ENCODE results near the gene CHST8. TPM values are rescaled to one million over a fixed set of nuclear protein-coding genes. Genes with fewer than 3 reads are reported as not detected.

Gene CHST8
- total RNA-seq, 1 donor from 2014 or later, result not detected

DNA sequence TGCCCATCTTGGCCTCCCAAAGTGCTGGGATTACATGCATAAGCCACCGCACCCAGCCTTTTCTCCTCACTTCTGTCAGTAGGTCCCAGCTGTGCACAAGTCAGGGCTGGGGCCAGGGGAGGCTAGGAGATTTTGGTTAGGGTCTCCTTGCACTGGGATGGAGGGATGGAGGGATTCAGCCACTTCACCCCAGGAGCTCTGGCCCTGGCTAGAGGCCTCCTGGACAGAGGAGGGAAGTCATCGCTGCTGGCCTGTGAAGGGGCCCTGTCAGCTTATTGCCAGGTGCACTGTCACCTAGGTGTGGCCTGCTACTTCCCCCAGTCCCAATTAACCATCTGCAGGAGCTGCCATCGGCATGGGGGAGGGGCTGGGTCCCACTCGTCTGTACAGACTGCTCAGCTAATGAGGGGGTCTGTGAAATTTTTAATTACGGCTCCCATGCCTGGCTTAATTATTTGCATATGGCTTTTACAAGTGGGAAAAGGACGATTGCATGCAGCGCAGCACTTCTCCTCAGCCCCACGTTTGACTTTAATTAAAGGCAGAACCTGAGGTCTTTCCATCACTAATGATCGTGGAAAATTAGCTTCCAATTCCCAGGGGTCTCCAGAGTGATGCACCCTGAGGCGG is 52.4 kb downstream of the CHST8 start:
- Histone ChIP-seq H3K4me3 (ENCODE audit: low read depth, low read length) (no peak overlapping the region), H3K36me3 (ENCODE audit: control insufficient read depth, insufficient read depth, low read length) (no peaks in the 10 kb centered on the region), H3K27me3 (ENCODE audit: control insufficient read depth, insufficient read depth, low read length) (no peaks in the 10 kb centered on the region)
- TF ChIP-seq CTCF (IDR thresholded peaks at IDR 0.05; ENCODE audit: insufficient read depth, low read length, poor library complexity, severe bottlenecking), result no peak
- no peak for DNase-seq (ENCODE audit: low read depth)

GRCh38 chr19:33674626-33675367 is 53.0 kb downstream of the CHST8 start:
- Histone ChIP-seq H3K27me3 (ENCODE audit: control insufficient read depth, insufficient read depth, low read length) (no peaks in the 10 kb centered on the region), H3K4me3 (ENCODE audit: low read depth, low read length) (no peak overlapping the region), H3K36me3 (ENCODE audit: control insufficient read depth, insufficient read depth, low read length) (no peaks in the 10 kb centered on the region)
- DNase-seq (ENCODE audit: low read depth), result no peak
- TF ChIP-seq CTCF (IDR thresholded peaks at IDR 0.05; ENCODE audit: insufficient read depth, low read length, poor library complexity, severe bottlenecking), result no peak

DNA sequence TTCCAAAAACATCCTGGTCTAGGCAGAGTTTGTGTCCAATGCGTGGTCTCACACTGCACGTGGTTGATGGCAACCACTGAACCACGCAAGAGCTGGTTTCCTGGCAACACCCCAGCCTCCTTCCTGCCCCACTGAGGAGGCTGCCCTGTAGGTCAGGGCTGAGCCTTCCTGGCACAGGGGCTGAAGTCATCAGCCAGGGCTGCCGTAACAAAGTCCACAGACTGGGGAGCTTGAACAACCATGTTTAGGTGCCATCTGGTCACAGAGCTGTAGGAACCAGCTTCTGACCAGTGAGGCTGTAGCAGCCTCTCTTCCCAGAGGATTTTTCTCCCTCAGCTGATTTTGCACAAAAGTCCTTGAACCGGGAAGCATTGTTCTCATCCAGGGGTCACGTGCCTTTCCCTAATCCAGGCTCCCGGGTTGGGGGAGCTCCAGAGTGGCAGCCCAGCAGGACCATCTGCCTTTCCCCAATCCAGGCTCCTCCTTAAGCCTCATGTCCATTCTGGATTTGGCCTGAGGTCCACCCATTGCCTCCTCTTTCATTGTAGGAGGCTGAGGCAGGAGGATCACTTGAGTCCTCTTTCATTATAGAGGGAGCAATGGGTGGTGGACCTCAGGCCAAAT is 53.9 kb downstream of the CHST8 start:
- H3K36me3 ChIP-seq (ENCODE audit: control insufficient read depth, insufficient read depth, low read length), result no peaks in the 10 kb centered on the region
- no peak overlapping the region for H3K4me3 ChIP-seq (ENCODE audit: low read depth, low read length)
- TF ChIP-seq CTCF (IDR thresholded peaks at IDR 0.05; ENCODE audit: insufficient read depth, low read length, poor library complexity, severe bottlenecking), result no peak
- H3K27me3 ChIP-seq (ENCODE audit: control insufficient read depth, insufficient read depth, low read length), result no peaks in the 10 kb centered on the region
- no peak for DNase-seq (ENCODE audit: low read depth)

DNA sequence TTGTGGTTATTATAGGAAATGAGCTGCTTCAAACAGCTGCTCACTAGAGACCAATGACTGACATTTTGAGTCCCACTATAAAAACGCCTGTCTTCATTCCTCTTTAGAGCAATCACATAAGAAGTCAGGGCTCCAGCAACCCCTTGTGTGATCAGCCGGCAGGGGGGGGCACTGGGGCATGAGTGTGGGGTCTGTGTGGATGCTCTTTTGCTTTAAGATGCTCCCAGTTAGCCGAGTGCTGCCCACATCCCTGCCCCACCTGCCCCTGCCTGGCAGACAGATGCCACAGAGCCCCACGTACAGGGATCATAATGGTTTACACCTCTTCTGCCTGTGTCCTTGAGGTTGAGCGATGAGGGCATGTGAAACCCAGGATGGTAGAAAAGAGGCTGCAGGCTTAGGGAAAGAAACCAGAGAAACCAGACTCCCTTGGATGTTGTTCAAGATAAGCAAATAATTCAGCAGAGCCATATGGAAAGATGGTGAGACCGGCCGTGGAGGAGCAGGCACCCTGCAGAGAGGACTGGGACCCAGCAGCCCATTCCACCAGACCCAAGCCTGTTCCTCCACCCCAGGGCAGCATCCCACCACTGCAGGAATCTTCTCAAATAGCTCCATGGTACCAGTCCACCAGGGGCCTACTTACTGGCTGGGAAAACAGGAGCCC is 55.4 kb downstream of the CHST8 start:
- no peak for TF ChIP-seq CTCF (IDR thresholded peaks at IDR 0.05; ENCODE audit: insufficient read depth, low read length, poor library complexity, severe bottlenecking)
- Histone ChIP-seq H3K27me3 (ENCODE audit: control insufficient read depth, insufficient read depth, low read length) (no peaks in the 10 kb centered on the region), H3K36me3 (ENCODE audit: control insufficient read depth, insufficient read depth, low read length) (no peaks in the 10 kb centered on the region), H3K4me3 (ENCODE audit: low read depth, low read length) (no peak overlapping the region)
- no peak for DNase-seq (ENCODE audit: low read depth)

GRCh38 chr19:33677745-33678426 is 56.1 kb downstream of the CHST8 start:
- DNase-seq (ENCODE audit: low read depth), result no peak
- TF ChIP-seq CTCF (IDR thresholded peaks at IDR 0.05; ENCODE audit: insufficient read depth, low read length, poor library complexity, severe bottlenecking), result no peak
- no peaks in the 10 kb centered on the region for H3K27me3 ChIP-seq (ENCODE audit: control insufficient read depth, insufficient read depth, low read length)
- no peak overlapping the region for H3K4me3 ChIP-seq (ENCODE audit: low read depth, low read length)
- H3K36me3 ChIP-seq (ENCODE audit: control insufficient read depth, insufficient read depth, low read length), result no peaks in the 10 kb centered on the region

Data from kidney epithelial cell (primary cell).